ENCODE results near the gene BCAP29. TPM values are rescaled to one million over a fixed set of nuclear protein-coding genes. Genes with fewer than 3 reads are reported as not detected.
"Not testable (repeated sequence)": the region's sequence is repeated elsewhere in the genome, so short reads cannot be mapped to it uniquely, and the experiment has no call there.

BCAP29 gene
- total and polyA plus RNA-seq, 5 donors from 2014 or later = 15.5 to 47.4 (median 32.6) TPM

GRCh38 chr7:107628461-107629064 is 48.5 kb downstream of the BCAP29 start:
- no peaks in the 10 kb centered on the region for H3K9me3 ChIP-seq (ENCODE audit: control insufficient read depth in 2 of 2, low read length in 2 of 2)
- ATAC-seq (ENCODE audit: low read depth in 2 of 2) = no peak
- Mint-ChIP-seq H3K27me3 (peaks cover 4% of the 10 kb centered on the region), H3K4me3 (no peak overlapping the region), H3K4me1 (peaks cover 0 to under 1% (median 0%) of the 10 kb centered on the region in 4 donors), H3K36me3 (peaks cover 23% of the 10 kb centered on the region), H3K9me3 (peaks cover 0 to 2% (median 0%) of the 10 kb centered on the region in 7 donors), H3K27ac (no peak overlapping the region)
- H3K4me1 ChIP-seq (ENCODE audit: control insufficient read depth, insufficient read depth, low read length, poor library complexity, severe bottlenecking) = no peaks in the 10 kb centered on the region
- DNase-seq = peak in 1 of 3 donors; percentile 52
- H3K27ac ChIP-seq (ENCODE audit: insufficient read depth, low read length, poor library complexity, severe bottlenecking) = no peak overlapping the region
- H3K4me3 ChIP-seq (ENCODE audit: low read depth, low read length) = no peak overlapping the region
- H3K36me3 ChIP-seq (ENCODE audit: control insufficient read depth, insufficient read depth, low read length) = no peaks in the 10 kb centered on the region
- no peaks in the 10 kb centered on the region for H3K27me3 ChIP-seq (ENCODE audit: control insufficient read depth, insufficient read depth, low read length)

- Mint-ChIP-seq H3K36me3 (peaks cover 22% of the 10 kb centered on the region), H3K27ac (peak overlapping the region in 2 of 3 donors; percentile 10 to 38), H3K4me1 (peaks cover 2 to 5% (median 4%) of the 10 kb centered on the region in 4 donors), H3K9me3 (peaks cover 0 to 5% (median 0%) of the 10 kb centered on the region in 7 donors), H3K27me3 (peaks cover 4% of the 10 kb centered on the region), H3K4me3 (no peak overlapping the region)
- Histone ChIP-seq H3K9me3 (ENCODE audit: control insufficient read depth in 2 of 2, low read length in 2 of 2) (no peaks in the 10 kb centered on the region), H3K4me3 (ENCODE audit: low read depth, low read length) (no peak overlapping the region), H3K36me3 (ENCODE audit: control insufficient read depth, insufficient read depth, low read length) (no peaks in the 10 kb centered on the region), H3K27ac (ENCODE audit: insufficient read depth, low read length, poor library complexity, severe bottlenecking) (no peak overlapping the region), H3K27me3 (ENCODE audit: control insufficient read depth, insufficient read depth, low read length) (no peaks in the 10 kb centered on the region), H3K4me1 (ENCODE audit: control insufficient read depth, insufficient read depth, low read length, poor library complexity, severe bottlenecking) (no peaks in the 10 kb centered on the region)
- no peak for ATAC-seq (ENCODE audit: low read depth in 2 of 2)
- DNase-seq = no peak
Measured at GRCh38 chr7:107630342-107630741, 50.3 kb downstream of the BCAP29 start.

GRCh38 chr7:107631588-107632491 is 51.8 kb downstream of the BCAP29 start:
- no peaks in the 10 kb centered on the region for H3K27me3 ChIP-seq (ENCODE audit: control insufficient read depth, insufficient read depth, low read length)
- H3K4me3 Mint-ChIP-seq = no peak overlapping the region
- no peak for ATAC-seq (ENCODE audit: low read depth in 2 of 2)
- H3K9me3 Mint-ChIP-seq = peaks cover 0 to 5% (median 1%) of the 10 kb centered on the region in 7 donors
- no peak overlapping the region for H3K27ac Mint-ChIP-seq
- H3K4me3 ChIP-seq (ENCODE audit: low read depth, low read length) = no peak overlapping the region
- no peak overlapping the region for H3K27ac ChIP-seq (ENCODE audit: insufficient read depth, low read length, poor library complexity, severe bottlenecking)
- H3K4me1 Mint-ChIP-seq = peaks cover 4 to 6% (median 6%) of the 10 kb centered on the region in 4 donors
- peaks cover 22% of the 10 kb centered on the region for H3K36me3 Mint-ChIP-seq
- DNase-seq = no peak
- H3K27me3 Mint-ChIP-seq = peaks cover 4% of the 10 kb centered on the region
- no peaks in the 10 kb centered on the region for H3K9me3 ChIP-seq (ENCODE audit: control insufficient read depth in 2 of 2, low read length in 2 of 2)
- H3K36me3 ChIP-seq (ENCODE audit: control insufficient read depth, insufficient read depth, low read length) = no peaks in the 10 kb centered on the region
- no peaks in the 10 kb centered on the region for H3K4me1 ChIP-seq (ENCODE audit: control insufficient read depth, insufficient read depth, low read length, poor library complexity, severe bottlenecking)

GRCh38 chr7:107632492-107632865 is 52.4 kb downstream of the BCAP29 start:
- Mint-ChIP-seq H3K27me3 (peaks cover 4% of the 10 kb centered on the region), H3K9me3 (peaks cover 0 to 5% (median 0%) of the 10 kb centered on the region in 7 donors)
- no peaks in the 10 kb centered on the region for H3K27me3 ChIP-seq (ENCODE audit: control insufficient read depth, insufficient read depth, low read length)

GRCh38 chr7:107638594-107638993 is 58.5 kb downstream of the BCAP29 start:
- H3K4me1 Mint-ChIP-seq = peaks cover 12 to 18% (median 14%) of the 10 kb centered on the region in 4 donors
- H3K4me3 Mint-ChIP-seq = no peak overlapping the region
- peaks cover 0 to 5% (median 0%) of the 10 kb centered on the region in 7 donors for H3K9me3 Mint-ChIP-seq
- Histone ChIP-seq H3K36me3 (ENCODE audit: control insufficient read depth, insufficient read depth, low read length) (no peaks in the 10 kb centered on the region), H3K4me3 (ENCODE audit: low read depth, low read length) (no peak overlapping the region), H3K27me3 (ENCODE audit: control insufficient read depth, insufficient read depth, low read length) (peaks cover 3% of the 10 kb centered on the region), H3K27ac (ENCODE audit: insufficient read depth, low read length, poor library complexity, severe bottlenecking) (no peak overlapping the region), H3K9me3 (ENCODE audit: control insufficient read depth in 2 of 2, low read length in 2 of 2) (no peaks in the 10 kb centered on the region), H3K4me1 (ENCODE audit: control insufficient read depth, insufficient read depth, low read length, poor library complexity, severe bottlenecking) (no peaks in the 10 kb centered on the region)
- peaks cover 20% of the 10 kb centered on the region for H3K27me3 Mint-ChIP-seq
- DNase-seq (peak in 1 of 3 donors; percentile 65), ATAC-seq (ENCODE audit: low read depth in 2 of 2) (no peak)
- H3K36me3 Mint-ChIP-seq = peaks cover 3% of the 10 kb centered on the region
- peak overlapping the region; percentile 12 to 61 (median 18) for H3K27ac Mint-ChIP-seq

More at GRCh38 chr7:107632492-107632865, 52.4 kb downstream of the BCAP29 start:
- H3K27ac ChIP-seq (ENCODE audit: insufficient read depth, low read length, poor library complexity, severe bottlenecking) = no peak overlapping the region
- Mint-ChIP-seq H3K36me3 (peaks cover 22% of the 10 kb centered on the region), H3K4me3 (no peak overlapping the region), H3K27ac (no peak overlapping the region), H3K4me1 (peaks cover 4 to 6% (median 6%) of the 10 kb centered on the region in 4 donors)
- H3K4me3 ChIP-seq (ENCODE audit: low read depth, low read length) = no peak overlapping the region
- H3K9me3 ChIP-seq (ENCODE audit: control insufficient read depth in 2 of 2, low read length in 2 of 2) = no peaks in the 10 kb centered on the region
- no peaks in the 10 kb centered on the region for H3K36me3 ChIP-seq (ENCODE audit: control insufficient read depth, insufficient read depth, low read length)
- DNase-seq = no peak
- no peak for ATAC-seq (ENCODE audit: low read depth in 2 of 2)
- H3K4me1 ChIP-seq (ENCODE audit: control insufficient read depth, insufficient read depth, low read length, poor library complexity, severe bottlenecking) = no peaks in the 10 kb centered on the region

DNA sequence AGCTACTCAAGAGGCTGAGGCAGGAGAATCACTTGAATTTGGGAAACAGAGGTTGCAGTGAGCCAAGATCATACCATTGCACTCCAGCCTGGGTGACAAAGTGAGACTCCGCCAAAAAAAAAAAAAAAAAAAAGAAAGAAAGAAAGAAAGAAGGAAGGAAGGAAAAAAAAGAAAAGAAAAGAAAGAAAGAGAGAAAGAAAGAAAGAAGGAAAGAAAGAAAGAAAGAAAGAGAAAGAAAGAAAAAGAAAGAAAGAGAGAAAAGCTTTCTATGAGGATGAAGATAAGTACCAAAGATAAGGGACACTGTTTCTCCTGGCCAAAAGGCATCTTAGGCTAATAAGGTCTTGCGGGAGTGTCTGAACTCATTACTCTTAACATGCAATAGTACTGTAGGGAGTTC is 59.0 kb downstream of the BCAP29 start:
- DNase-seq; H3K36me3 Mint-ChIP-seq; H3K9me3 Mint-ChIP-seq; H3K27me3 ChIP-seq (ENCODE audit: control insufficient read depth, insufficient read depth, low read length); H3K4me3 Mint-ChIP-seq; H3K4me3 ChIP-seq (ENCODE audit: low read depth, low read length); H3K4me1 ChIP-seq (ENCODE audit: control insufficient read depth, insufficient read depth, low read length, poor library complexity, severe bottlenecking); H3K27ac ChIP-seq (ENCODE audit: insufficient read depth, low read length, poor library complexity, severe bottlenecking); H3K9me3 ChIP-seq (ENCODE audit: control insufficient read depth in 2 of 2, low read length in 2 of 2); ATAC-seq (ENCODE audit: low read depth in 2 of 2); H3K36me3 ChIP-seq (ENCODE audit: control insufficient read depth, insufficient read depth, low read length): not testable (repeated sequence)
- peaks cover 12 to 18% (median 15%) of the 10 kb centered on the region in 4 donors for H3K4me1 Mint-ChIP-seq
- peaks cover 25% of the 10 kb centered on the region for H3K27me3 Mint-ChIP-seq
- peak overlapping the region in 2 of 3 donors; percentile 12 to 18 for H3K27ac Mint-ChIP-seq

DNA sequence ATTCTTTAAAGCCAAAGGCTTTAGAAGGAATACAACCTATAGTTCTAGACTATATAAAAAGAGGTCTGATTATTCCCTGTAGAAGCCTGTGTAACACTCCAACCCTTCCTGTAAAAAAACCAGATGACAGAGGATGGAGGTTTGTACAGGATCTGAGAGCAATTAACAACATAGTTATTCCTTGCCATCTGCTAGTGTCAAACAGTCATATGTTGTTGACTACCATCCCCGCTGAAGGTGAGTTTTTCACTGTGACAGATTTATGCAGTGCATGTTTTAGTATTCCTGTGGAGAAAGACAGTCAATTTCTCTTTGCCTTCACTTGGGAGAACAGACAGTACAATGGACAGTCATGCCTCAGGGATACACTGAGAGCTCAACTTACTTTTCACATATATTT is 61.6 kb downstream of the BCAP29 start:
- H3K9me3 ChIP-seq (ENCODE audit: control insufficient read depth in 2 of 2, low read length in 2 of 2) = no peaks in the 10 kb centered on the region
- Mint-ChIP-seq H3K36me3 (no peaks in the 10 kb centered on the region), H3K27ac (no peak overlapping the region), H3K27me3 (peaks cover 29% of the 10 kb centered on the region), H3K9me3 (peaks cover 0 to 7% (median 4%) of the 10 kb centered on the region in 7 donors), H3K4me1 (peaks cover 6 to 14% (median 12%) of the 10 kb centered on the region in 4 donors), H3K4me3 (no peak overlapping the region)
- H3K27me3 ChIP-seq (ENCODE audit: control insufficient read depth, insufficient read depth, low read length) = peaks cover 3% of the 10 kb centered on the region
- H3K27ac ChIP-seq (ENCODE audit: insufficient read depth, low read length, poor library complexity, severe bottlenecking) = no peak overlapping the region
- H3K36me3 ChIP-seq (ENCODE audit: control insufficient read depth, insufficient read depth, low read length) = no peaks in the 10 kb centered on the region
- H3K4me3 ChIP-seq (ENCODE audit: low read depth, low read length) = no peak overlapping the region
- no peaks in the 10 kb centered on the region for H3K4me1 ChIP-seq (ENCODE audit: control insufficient read depth, insufficient read depth, low read length, poor library complexity, severe bottlenecking)
- DNase-seq (no peak), ATAC-seq (ENCODE audit: low read depth in 2 of 2) (no peak)

Data from CD4-positive, CD25-positive, alpha-beta regulatory T cell (primary cell).